Suprapubic skin (tissue), 4 donors: Measurements from ENCODE around the gene ZNF408.

Source experiments
- EP300 ChIP-seq: sonication (generic); formaldehyde crosslinking; IDR thresholded peaks from one replicate; pipeline ENCODE4 v1.6.1; 2017; ENCODE audit warnings: antibody characterized with exemption
- POLR2A ChIP-seq, 2 donors: fragments of 450-650 bp; IDR thresholded peaks; one replicate each; pipeline ENCODE4 v1.6.1; 2017; ENCODE audit warnings: antibody characterized with exemption in 2 of 2, mild to moderate bottlenecking in 2 of 2, moderate library complexity in 2 of 2
- POLR2AphosphoS5 ChIP-seq, 3 donors: sonication (generic); formaldehyde crosslinking; IDR thresholded peaks; one replicate each; pipeline ENCODE4 v1.6.1; 2017; ENCODE audit warnings: antibody characterized with exemption in 3 of 3
- TF ChIP-seq, protein P1 (sequence below), 2 donors: fragments of 200-600 bp in 1 of 2; fragments of 450-650 bp in 1 of 2; sonication (generic) in 1 of 2; IDR thresholded peaks; one replicate each; pipeline ENCODE4 v1.5.1; 2016 to 2019; ENCODE audit warnings: antibody characterized with exemption in 2 of 2, mild to moderate bottlenecking in 1 of 2, moderate library complexity in 1 of 2

DNA sequence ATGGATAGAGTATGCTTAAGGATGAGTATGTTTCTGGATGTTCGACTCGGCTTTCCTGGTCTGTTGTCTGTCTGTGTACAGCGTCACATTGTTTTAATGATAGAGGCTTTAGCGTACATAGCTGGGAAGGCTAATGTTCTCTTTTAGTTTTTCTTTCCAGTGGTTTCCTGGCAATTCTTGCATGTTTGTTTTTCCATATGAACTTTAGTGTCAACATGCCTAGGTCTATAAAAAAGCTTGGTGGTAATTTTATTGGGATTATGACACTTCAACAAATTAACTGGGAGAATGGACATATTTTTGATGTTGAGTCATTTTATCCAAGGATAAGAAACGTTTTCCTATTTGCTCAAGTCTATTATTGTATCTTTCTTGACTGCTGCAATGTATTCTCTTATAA lies 35.8 kb downstream of the ZNF408 start:
- TF ChIP-seq, protein P1, sequence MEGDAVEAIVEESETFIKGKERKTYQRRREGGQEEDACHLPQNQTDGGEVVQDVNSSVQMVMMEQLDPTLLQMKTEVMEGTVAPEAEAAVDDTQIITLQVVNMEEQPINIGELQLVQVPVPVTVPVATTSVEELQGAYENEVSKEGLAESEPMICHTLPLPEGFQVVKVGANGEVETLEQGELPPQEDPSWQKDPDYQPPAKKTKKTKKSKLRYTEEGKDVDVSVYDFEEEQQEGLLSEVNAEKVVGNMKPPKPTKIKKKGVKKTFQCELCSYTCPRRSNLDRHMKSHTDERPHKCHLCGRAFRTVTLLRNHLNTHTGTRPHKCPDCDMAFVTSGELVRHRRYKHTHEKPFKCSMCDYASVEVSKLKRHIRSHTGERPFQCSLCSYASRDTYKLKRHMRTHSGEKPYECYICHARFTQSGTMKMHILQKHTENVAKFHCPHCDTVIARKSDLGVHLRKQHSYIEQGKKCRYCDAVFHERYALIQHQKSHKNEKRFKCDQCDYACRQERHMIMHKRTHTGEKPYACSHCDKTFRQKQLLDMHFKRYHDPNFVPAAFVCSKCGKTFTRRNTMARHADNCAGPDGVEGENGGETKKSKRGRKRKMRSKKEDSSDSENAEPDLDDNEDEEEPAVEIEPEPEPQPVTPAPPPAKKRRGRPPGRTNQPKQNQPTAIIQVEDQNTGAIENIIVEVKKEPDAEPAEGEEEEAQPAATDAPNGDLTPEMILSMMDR (IDR thresholded peaks at IDR 0.05), result no peak
- TF ChIP-seq POLR2A (IDR thresholded peaks at IDR 0.05), result no peak
- no peak for TF ChIP-seq POLR2AphosphoS5 (IDR thresholded peaks at IDR 0.05)
- no peak for TF ChIP-seq EP300
